NT2/D1 (cell line): Measurements from ENCODE around the gene PPP6R3.

Experiments used
- SUZ12 ChIP-seq: IDR thresholded peaks from 2 replicates; pipeline ENCODE4 v1.6.1; 2011; ENCODE audit not compliant: insufficient read length, insufficient read depth; ENCODE audit errors: extremely low read depth
- YY1 ChIP-seq: IDR thresholded peaks from 2 replicates; pipeline ENCODE4 v1.6.1; 2011; ENCODE audit not compliant: insufficient read length, insufficient read depth
- ZNF274 ChIP-seq: IDR thresholded peaks from 2 replicates; pipeline ENCODE4 v1.6.1; 2011; ENCODE audit warnings: mild to moderate bottlenecking, low read depth, low read length

- TF ChIP-seq YY1 (no peak), SUZ12 (no peak), ZNF274 (no peak)
Measured at GRCh38 chr11:68570691-68571090, 110.1 kb downstream of the PPP6R3 start.
